ENCODE data around the gene FKBP7. TPM values are rescaled to one million over a fixed set of nuclear protein-coding genes. Genes with fewer than 3 reads are reported as not detected.
A peak's percentile ranks its signal among the peaks of the same experiment; 100 is the strongest.
"Not testable (repeated sequence)": the region's sequence is repeated elsewhere in the genome, so short reads cannot be mapped to it uniquely, and the experiment has no call there.

The FKBP7 gene, protein sequence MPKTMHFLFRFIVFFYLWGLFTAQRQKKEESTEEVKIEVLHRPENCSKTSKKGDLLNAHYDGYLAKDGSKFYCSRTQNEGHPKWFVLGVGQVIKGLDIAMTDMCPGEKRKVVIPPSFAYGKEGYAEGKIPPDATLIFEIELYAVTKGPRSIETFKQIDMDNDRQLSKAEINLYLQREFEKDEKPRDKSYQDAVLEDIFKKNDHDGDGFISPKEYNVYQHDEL
- 4.8 and 4.9 TPM in 2 replicates for total RNA-seq

DNA sequence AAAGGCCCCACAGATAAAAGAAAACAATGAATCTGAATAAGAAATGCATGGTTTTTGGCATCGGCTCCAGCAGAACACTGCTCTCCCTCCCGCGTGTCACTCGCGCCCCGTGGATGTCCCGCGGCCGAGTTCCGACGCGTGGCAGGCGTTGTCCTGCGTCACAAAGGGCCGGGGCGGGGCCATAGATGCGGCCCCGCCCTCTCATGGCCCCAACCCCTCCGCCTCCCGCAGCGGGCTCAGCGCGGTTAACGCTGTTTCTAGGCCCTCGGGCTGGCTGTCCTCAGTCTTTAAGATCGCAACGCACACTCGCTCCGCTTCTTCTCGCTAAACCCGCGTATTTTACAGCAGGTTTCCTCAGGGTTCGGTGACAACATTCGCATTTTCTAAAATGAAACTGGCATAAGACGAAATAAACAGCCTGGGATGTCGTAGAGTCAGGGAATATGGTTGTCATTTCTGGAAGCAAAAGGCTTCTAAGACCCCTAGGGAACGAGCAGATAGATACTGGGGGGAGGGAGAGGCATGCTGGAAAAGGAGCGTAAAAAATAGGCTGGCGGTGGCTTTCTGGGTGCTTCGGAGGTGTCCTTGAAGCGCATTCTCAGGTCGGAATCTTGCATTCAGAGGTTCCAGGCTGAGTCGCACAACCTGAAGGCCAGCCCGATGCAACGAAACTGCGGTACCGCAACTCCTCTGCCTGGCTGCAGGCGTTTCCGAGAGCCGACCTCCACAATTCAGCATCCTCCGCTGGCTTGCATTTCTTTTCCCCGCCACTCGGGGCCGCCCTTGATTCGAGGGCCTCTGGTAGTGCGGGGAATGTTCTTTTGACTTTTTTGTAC is at the start of gene FKBP7:
FKBP7 (minus strand) TSS at position 162 of the 836 bp plus-strand sequence; CDS start at position 61, 101 bp downstream.
- intact Hi-C loops (cut with micrococcal nuclease) = loop anchor here (1.0 to 2.0 kb wide), 4 partner anchors 27 to 366 kb away; partner anchors contain the start of genes PJVK, PRKRA and RBM45

DNA sequence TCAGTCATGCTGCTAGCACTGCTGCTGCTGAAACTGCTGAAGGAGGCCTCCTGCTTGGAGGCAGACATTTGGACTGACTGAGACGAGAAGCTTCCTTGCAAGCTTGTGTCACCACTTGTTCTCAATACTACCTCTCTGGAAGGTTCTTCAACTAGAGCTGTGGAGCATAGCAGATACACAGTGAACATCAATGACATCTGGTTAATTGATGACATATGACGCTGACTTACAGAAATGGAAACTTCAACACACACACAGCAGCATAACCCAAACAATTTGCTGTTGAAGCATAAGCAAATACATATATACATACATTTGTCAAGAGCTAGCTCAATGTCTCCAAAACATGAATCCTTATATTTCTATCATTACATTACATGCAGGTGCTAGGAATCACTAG is 49.2 kb upstream of the FKBP7 start:
- no peaks in the 10 kb centered on the region for H3K27me3 Mint-ChIP-seq
- H3K4me3 Mint-ChIP-seq = no peak overlapping the region
- peaks cover 8% of the 10 kb centered on the region for H3K9me3 Mint-ChIP-seq
- peaks cover 49% of the 10 kb centered on the region for H3K4me1 Mint-ChIP-seq
- intact Hi-C loops (cut with micrococcal nuclease) = no loop called here
- DNase-seq = no peak
- H3K27ac Mint-ChIP-seq = no peak overlapping the region
- peaks cover 36% of the 10 kb centered on the region for H3K36me3 Mint-ChIP-seq (ENCODE audit: low read depth)

More for the DNA sequence above, at the start of gene FKBP7:
- Mint-ChIP-seq H3K27ac (peak within 1 kb of the TSS; percentile 97), H3K36me3 (ENCODE audit: low read depth) (peaks cover 3% of the 10 kb centered on the region), H3K9me3 (no peaks in the 10 kb centered on the region), H3K4me1 (peaks cover 35% of the 10 kb centered on the region), H3K27me3 (no peaks in the 10 kb centered on the region), H3K4me3 (peak within 1 kb of the TSS; percentile 93)
- DNase-seq = peak; percentile 94

DNA sequence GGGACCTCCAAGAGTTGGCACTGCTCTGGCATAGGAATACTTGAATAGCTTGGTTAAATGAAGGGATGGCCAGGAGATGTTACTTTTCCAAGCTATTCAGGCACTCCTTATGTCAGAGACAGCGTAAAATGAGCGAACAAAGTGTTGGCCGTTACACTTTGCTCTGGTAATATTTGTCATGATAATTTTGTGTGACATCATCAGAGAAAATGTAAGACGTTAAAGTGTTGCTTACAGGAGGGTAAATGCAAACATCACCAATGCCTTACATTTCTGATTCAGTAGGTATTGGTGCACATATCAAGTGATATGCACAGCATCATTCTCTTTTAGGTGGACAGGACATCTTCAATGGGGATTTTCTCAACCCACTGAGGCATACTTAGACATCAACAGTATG is 47.9 kb upstream of the FKBP7 start:
- H3K4me1 Mint-ChIP-seq = peaks cover 48% of the 10 kb centered on the region
- intact Hi-C loops (cut with micrococcal nuclease) = no loop called here
- no peaks in the 10 kb centered on the region for H3K27me3 Mint-ChIP-seq
- peaks cover 7% of the 10 kb centered on the region for H3K9me3 Mint-ChIP-seq
- no peak overlapping the region for H3K27ac Mint-ChIP-seq
- H3K36me3 Mint-ChIP-seq (ENCODE audit: low read depth) = peaks cover 31% of the 10 kb centered on the region
- DNase-seq = peak; percentile 43
- H3K4me3 Mint-ChIP-seq = no peak overlapping the region

DNA sequence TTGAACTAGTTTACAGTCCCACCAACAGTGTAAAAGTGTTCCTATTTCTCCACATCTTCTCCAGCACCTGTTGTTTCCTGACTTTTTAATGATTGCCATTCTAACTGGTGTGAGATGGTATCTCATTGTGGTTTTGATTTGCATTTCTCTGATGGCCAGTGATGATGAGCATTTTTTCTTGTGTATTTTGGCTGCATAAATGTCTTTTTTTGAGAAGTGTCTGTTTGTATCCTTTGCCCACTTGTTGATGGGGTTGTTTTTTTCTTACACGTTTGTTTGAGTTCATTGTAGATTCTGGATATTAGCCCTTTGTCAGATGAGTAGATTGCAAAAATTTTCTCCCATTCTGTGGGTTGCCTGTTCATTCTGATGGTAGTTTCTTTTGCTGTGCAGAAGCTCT is 47.1 kb upstream of the FKBP7 start:
- H3K27ac Mint-ChIP-seq; DNase-seq; intact Hi-C loops (cut with micrococcal nuclease); H3K9me3 Mint-ChIP-seq; H3K27me3 Mint-ChIP-seq: not testable (repeated sequence)
- Mint-ChIP-seq H3K36me3 (ENCODE audit: low read depth) (peaks cover 27% of the 10 kb centered on the region), H3K4me3 (peak overlapping the region; percentile 39), H3K4me1 (peaks cover 43% of the 10 kb centered on the region)

DNA sequence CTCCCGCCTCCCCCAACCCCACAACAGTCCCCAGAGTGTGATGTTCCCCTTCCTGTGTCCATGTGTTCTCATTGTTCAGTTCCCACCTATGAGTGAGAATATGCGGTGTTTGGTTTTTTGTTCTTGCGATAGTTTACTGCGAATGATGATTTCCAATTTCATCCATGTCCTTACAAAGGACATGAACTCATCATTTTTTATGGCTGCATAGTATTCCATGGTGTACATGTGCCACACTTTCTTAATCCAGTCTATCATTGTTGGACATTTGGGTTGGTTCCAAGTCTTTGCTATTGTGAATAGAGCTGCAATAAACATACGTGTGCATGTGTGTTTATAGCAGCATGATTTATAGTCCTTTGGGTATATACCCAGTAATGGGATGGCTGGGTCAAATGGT is 46.6 kb upstream of the FKBP7 start:
- H3K9me3 Mint-ChIP-seq; H3K27ac Mint-ChIP-seq; H3K27me3 Mint-ChIP-seq; H3K4me3 Mint-ChIP-seq; intact Hi-C loops (cut with micrococcal nuclease): not testable (repeated sequence)
- Mint-ChIP-seq H3K36me3 (ENCODE audit: low read depth) (peaks cover 25% of the 10 kb centered on the region), H3K4me1 (peaks cover 42% of the 10 kb centered on the region)
- peak; percentile 31 for DNase-seq

DNA sequence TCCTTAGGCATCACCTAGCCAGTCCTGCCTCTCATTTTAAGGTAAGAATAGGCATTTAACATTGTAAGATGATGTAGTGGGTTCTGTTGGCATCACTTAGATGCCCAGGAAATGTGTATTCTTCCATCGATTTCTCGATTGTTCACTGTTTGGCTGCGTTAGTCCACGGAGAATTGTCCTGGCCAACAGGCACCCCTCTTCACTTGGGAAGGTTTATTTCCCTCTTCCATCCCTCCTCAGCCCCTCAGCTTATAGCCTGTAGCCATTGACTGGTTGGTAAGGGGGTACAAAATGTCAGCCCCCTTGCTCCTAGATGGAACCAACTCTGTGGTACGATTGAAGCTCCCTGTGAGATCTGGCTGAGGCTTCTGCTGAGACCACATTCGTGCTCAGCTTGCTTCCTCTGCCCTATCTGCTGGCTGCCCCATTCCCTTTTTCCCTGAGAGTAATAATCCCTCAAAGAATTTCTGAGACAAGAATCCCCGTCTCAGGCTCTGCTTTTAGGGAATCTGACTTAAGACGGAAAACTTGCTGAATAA is 45.3 kb upstream of the FKBP7 start:
- intact Hi-C loops (cut with micrococcal nuclease) = loop anchor here (1.0 to 5.0 kb wide), 5 partner anchors 9 to 411 kb away; partner anchors contain the start of genes PJVK, PRKRA and RBM45
- Mint-ChIP-seq H3K4me3 (peak overlapping the region; percentile 95), H3K4me1 (peaks cover 39% of the 10 kb centered on the region), H3K9me3 (peaks cover 7% of the 10 kb centered on the region), H3K36me3 (ENCODE audit: low read depth) (peaks cover 22% of the 10 kb centered on the region), H3K27ac (peak overlapping the region; percentile 91), H3K27me3 (no peaks in the 10 kb centered on the region)
- peak; percentile 65 for DNase-seq

DNA sequence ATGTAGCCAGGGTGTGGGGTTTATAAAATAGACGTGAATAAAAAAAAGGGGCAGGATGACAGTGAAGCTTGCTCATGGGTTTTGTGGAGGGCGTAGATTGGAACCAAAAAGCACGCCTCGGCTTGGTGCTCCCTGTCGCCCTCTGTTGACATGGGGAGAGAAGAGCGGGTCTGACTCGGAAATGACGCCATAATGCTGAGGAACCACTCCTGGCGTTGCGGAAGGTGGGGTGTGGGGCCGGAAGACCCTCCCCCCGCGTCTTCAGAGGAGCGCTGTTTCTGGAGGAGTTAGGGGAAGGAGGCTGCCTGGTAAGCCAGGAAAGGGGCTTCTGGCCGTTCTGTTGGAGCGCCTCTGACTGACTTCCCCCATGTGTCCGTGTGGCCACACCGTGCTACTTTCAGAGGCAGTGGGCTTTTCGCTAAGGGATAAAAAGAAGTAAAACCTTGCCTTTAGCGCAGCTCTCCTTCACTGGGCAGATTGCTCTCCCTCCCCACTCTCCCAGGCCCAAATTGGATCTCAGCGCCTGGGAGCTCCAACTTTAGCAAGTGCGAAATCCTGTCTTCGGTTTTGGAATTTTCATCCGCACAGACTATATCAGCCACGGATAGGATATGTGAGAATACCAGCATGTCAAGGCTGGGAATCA is 44.7 kb upstream of the FKBP7 start:
- DNase-seq = peak; percentile 96
- H3K36me3 Mint-ChIP-seq (ENCODE audit: low read depth) = peaks cover 18% of the 10 kb centered on the region
- H3K27me3 Mint-ChIP-seq = no peaks in the 10 kb centered on the region
- peaks cover 37% of the 10 kb centered on the region for H3K4me1 Mint-ChIP-seq
- intact Hi-C loops (cut with micrococcal nuclease) = loop anchor here (1.0 to 5.0 kb wide), 6 partner anchors 7 to 411 kb away; partner anchors contain the start of genes PJVK, PRKRA and RBM45
- H3K4me3 Mint-ChIP-seq = peak overlapping the region; percentile 95
- peaks cover 7% of the 10 kb centered on the region for H3K9me3 Mint-ChIP-seq
- H3K27ac Mint-ChIP-seq = peak overlapping the region; percentile 91

DNA sequence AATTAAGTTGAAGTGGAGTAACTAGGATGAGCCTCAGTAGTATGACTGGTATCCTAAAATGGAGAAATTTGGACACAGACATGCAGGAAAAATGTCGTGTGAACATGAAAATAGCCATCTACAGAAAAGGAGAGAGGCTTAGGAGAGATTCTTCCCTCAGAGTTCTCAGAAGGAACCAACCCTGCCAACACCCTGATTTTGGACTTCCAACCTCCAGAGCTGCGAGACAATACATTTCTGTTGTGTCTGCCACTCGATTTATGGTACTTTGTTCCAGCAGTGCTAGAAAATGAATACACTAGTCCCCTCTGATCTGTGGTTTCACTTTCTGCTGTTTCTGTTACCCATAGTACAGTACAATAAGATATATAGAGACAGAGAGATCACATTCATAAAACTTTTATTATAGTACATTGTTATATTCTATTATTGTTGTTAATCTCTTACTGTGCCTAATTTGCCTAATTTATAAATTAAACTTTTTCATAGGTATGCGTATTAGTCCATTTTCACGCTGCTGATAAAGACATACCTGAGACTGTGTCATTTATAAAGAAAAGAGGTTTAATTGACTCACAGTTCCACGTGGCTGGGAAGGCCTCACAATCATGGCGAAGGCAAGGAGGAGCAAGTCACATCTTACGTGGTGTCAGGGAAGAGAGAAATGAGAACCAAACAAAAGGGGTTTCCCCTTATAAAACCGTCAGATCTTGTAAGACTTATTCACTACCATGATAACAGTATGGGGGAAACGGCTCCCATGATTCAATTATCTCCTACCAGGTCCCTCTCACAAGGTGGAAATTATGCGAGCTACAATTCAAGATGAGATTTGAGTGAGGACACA is 43.1 kb upstream of the FKBP7 start:
- peaks cover 7% of the 10 kb centered on the region for H3K9me3 Mint-ChIP-seq
- peak overlapping the region; percentile 67 for H3K27ac Mint-ChIP-seq
- no peaks in the 10 kb centered on the region for H3K27me3 Mint-ChIP-seq
- peaks cover 30% of the 10 kb centered on the region for H3K4me1 Mint-ChIP-seq
- intact Hi-C loops (cut with micrococcal nuclease) = loop anchor here (1.0 to 5.0 kb wide), 2 partner anchors 9 to 409 kb away; partner anchors contain the start of gene RBM45
- H3K36me3 Mint-ChIP-seq (ENCODE audit: low read depth) = peaks cover 21% of the 10 kb centered on the region
- DNase-seq = peak; percentile 58
- peak overlapping the region; percentile 39 for H3K4me3 Mint-ChIP-seq

DNA sequence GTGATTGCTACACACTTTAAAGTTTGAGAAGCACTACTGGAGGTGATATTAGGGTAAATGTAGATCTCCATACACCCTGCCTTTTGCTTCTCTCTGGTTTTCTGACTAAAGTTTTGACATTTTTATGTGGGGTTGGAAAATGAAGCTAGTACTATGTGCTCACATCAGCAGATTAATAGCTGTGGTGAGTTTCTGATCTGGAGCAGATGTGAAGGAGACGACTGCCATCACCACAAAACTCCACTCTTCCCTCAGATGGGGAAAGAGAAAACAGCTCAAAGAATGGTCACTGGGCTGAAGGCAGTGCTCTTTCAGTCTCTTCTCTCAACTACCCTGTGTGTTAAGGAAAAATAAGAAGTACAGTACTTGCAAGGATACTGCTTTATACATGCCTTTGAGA is 39.1 kb upstream of the FKBP7 start:
- Mint-ChIP-seq H3K4me1 (peaks cover 24% of the 10 kb centered on the region), H3K27me3 (no peaks in the 10 kb centered on the region), H3K4me3 (no peak overlapping the region), H3K9me3 (peaks cover 4% of the 10 kb centered on the region), H3K27ac (no peak overlapping the region), H3K36me3 (ENCODE audit: low read depth) (peaks cover 26% of the 10 kb centered on the region)
- intact Hi-C loops (cut with micrococcal nuclease) = no loop called here
- DNase-seq = no peak

DNA sequence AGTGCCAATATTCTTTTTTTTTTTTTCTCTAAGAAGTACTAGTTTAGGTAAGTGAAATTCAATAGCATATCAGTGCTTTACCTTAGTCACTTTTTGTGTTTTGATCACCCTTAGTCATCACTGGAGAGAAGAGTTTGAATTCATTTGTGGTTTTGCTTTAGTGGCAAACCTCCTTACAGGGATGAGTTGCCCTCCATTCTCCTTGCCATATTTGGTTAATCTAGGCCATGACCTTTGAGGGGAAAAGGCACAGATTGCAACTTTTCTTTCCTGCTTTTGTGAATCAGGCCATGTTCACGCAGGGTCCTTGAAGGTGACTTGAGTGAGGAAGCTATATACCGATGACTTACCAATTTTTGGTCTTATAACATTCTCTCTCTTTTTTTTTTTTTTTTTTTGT is 36.3 kb upstream of the FKBP7 start:
- Mint-ChIP-seq H3K27ac (peak overlapping the region; percentile 62), H3K9me3 (no peaks in the 10 kb centered on the region), H3K4me3 (peak overlapping the region; percentile 22), H3K4me1 (peaks cover 12% of the 10 kb centered on the region), H3K27me3 (no peaks in the 10 kb centered on the region), H3K36me3 (ENCODE audit: low read depth) (peaks cover 29% of the 10 kb centered on the region)
- DNase-seq = peak; percentile 77
- intact Hi-C loops (cut with micrococcal nuclease) = loop anchor here (1.0 to 2.0 kb wide), 3 partner anchors 9 to 64 kb away; partner anchors contain the start of genes PJVK and PRKRA

DNA sequence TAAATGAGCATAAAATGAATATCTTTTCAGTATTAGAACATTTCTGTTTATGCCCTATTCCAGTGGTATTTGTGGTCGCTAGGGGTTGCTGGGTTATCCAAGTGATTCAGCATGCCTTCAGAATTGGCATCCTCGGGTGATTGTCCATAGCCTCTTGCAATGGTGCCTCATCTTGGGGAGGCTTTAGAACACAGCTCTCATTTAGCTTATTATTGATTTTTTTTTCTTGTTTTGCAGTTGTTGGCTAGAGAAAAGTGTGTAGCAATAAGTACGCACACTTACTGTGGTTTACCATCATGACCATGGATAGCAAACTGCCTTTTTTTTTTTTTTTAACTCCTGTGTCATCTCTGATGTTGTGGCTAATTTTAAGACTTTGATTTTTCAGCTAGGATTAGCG is 35.5 kb upstream of the FKBP7 start:
- Mint-ChIP-seq H3K9me3 (no peaks in the 10 kb centered on the region), H3K27me3 (no peaks in the 10 kb centered on the region), H3K27ac (no peak overlapping the region), H3K36me3 (ENCODE audit: low read depth) (peaks cover 32% of the 10 kb centered on the region), H3K4me1 (peaks cover 12% of the 10 kb centered on the region), H3K4me3 (no peak overlapping the region)
- intact Hi-C loops (cut with micrococcal nuclease) = loop anchor here (1.0 to 2.0 kb wide), 3 partner anchors 9 to 63 kb away; partner anchors contain the start of genes PJVK and PRKRA
- DNase-seq = no peak

DNA sequence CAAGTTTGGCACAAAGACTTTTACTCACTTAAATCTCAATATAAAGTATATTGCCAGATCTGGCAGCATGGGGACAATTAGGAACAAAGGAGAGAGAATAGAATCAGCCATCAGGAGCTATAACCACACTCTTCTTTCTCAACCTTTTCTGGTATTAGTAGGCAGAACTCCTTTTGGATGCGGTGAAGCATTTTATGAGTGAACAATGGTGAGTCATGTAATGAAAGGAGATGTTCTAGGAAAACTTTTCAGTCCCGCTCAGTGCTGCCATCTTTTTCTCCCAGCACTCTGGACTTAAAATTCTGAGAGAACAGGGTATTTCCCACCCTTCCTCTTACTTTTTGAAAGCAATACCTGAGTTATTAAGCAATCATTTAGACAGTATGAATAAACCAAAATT is 34.1 kb upstream of the FKBP7 start:
- no peak for DNase-seq
- peaks cover 35% of the 10 kb centered on the region for H3K36me3 Mint-ChIP-seq (ENCODE audit: low read depth)
- no peak overlapping the region for H3K4me3 Mint-ChIP-seq
- no peak overlapping the region for H3K27ac Mint-ChIP-seq
- no peaks in the 10 kb centered on the region for H3K27me3 Mint-ChIP-seq
- no peaks in the 10 kb centered on the region for H3K9me3 Mint-ChIP-seq
- H3K4me1 Mint-ChIP-seq = peaks cover 21% of the 10 kb centered on the region
- intact Hi-C loops (cut with micrococcal nuclease) = no loop called here

DNA sequence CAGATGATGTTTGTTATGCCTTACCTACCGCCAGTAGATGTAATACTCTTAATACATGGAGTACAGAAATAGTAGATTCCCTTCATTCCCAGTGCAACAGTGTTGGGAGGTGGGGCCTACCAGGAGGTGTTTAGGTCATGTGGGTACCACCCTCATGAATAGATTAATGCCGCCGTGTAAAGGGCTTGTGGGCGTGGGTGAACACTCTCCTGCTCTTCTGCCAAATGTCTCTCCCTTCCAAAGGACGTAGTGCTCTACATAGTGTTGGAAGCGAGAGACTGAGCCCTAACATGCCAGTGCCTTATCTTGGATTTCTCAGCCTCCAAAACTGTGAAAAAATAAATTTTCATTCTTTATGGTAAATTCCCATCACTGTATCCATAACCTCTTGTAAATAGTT is 32.0 kb upstream of the FKBP7 start:
- H3K9me3 Mint-ChIP-seq = no peaks in the 10 kb centered on the region
- no peak for DNase-seq
- no peak overlapping the region for H3K27ac Mint-ChIP-seq
- H3K27me3 Mint-ChIP-seq = no peaks in the 10 kb centered on the region
- H3K4me1 Mint-ChIP-seq = peaks cover 25% of the 10 kb centered on the region
- peaks cover 42% of the 10 kb centered on the region for H3K36me3 Mint-ChIP-seq (ENCODE audit: low read depth)
- H3K4me3 Mint-ChIP-seq = no peak overlapping the region
- intact Hi-C loops (cut with micrococcal nuclease) = no loop called here

Data from activated CD4-positive, alpha-beta T cell treated with anti-CD3 and anti-CD28 coated beads, Interleukin-2, amount 10 ng/mL, durations not matched to agents 24 days and 14 days (primary cell).